Activated CD4-positive, CD25-positive, alpha-beta regulatory T cell treated with anti-CD3 and anti-CD28 coated beads, Interleukin-2, amount 50 U/mL, for 24 hours (primary cell): ENCODE results near the gene SLC4A8.

Experiments used
- ATAC-seq, 2 donors: fragments of 150-1000 bp; cut with Tn5 transposase; one replicate each; pipeline ENCODE4 v1.10.0; 2021; ENCODE audit warnings: mild to moderate bottlenecking in 1 of 2, moderate library complexity in 1 of 2

The SLC4A8 gene

DNA sequence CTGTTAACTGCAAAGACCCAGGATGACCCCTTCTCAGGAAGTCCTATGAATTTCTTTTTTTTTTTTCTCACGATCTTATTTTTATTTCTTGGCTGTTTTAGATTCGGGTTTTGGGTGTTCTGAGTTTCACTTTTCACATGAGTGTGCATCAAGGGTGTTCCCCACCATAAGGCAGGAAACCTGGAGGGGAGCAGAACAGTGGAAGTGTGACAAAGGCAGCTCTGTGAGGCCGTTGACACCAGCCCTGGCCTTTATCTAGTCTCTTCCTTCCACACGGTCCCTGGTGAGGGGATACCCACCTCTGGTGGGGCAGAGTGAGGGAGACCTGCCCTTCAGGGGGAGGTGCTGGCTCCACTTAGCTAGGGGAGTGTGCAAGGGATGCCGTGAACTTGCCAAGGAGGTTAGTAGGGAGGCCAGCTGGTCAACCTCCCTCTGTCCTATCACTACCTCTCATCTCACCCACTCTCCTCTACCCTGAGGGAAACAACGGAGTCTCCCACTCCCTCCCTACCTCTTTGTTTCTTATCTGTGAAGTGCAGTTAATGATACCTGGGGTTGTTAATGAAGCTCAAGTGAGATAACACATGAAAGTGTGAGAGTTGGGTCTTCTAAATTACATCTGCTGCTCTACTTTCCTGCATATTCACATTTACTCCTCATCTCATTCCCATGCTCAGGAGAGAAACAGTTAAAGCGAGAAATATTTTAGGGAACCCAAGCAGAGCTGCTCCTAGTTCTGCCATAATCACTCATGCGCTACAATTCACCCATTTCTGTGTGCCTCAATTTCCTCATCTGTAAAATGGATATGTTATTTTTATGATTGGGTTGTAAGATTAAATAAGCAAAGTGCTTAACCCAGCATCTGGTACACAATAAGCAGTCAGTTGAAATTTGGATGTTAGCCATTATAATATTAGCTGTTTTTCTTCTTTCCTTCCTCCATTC, 29.1 kb upstream of the SLC4A8 start:
- ATAC-seq, result peak; percentile 11 to 37

DNA sequence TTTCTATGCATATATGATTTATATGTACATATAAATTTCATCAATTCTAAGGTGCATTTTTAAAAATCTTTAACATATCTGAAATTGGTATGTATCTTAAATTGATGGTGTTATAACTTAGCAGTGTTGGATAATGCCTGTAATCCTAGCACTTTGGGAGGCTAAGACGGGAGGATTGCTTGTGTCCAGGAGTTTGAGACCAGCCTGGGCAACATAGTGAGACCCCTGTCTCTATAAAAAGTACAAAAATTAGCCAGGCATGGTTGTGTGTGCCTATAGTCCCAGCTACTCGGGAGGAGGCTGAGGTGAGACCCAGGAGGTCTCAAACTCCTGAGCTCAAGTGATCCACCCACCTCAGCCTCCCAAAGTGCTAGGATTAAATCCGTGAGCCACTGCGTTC, 27.0 kb upstream of the SLC4A8 start:
- no peak for ATAC-seq

DNA sequence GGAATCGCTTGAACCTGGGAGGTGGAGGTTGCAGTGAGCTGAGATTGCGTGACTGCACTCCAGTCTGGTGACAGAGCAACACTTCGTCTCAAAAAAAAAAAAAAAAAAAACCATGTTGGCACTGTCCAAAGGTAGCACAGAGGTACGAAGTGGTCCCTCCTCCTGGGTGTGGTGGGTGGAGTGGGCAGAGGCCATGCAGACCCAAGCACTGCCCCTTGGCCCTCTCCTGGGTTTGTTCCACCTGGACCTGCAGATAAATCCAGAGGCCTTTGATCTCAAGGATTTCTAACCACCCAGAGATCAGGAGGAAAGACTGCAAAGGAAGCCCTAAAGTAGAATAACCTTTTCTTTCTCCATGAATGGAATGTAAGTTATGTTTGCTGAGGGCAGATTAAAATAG, 24.7 kb upstream of the SLC4A8 start:
- no peak for ATAC-seq

DNA sequence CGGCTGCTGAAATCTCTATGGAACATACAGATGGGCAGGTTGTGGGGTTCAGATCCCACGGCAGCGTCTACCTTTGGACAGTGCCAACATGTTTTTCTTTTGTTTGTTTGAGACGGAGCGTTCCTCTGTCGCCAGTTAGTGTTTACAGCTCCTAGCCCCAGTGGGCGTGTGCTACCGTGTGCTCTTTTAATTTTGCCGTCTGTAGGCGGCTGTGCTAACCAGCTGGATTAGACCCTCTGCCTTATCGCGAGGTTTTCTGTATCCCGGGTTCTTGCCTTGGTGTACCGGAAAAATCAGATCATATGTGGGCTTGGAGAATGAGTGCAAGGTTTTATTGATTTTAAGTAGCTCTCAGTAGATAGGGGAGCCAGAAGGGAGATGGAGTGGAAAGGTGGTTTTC, 23.6 kb upstream of the SLC4A8 start:
- no peak for ATAC-seq

DNA sequence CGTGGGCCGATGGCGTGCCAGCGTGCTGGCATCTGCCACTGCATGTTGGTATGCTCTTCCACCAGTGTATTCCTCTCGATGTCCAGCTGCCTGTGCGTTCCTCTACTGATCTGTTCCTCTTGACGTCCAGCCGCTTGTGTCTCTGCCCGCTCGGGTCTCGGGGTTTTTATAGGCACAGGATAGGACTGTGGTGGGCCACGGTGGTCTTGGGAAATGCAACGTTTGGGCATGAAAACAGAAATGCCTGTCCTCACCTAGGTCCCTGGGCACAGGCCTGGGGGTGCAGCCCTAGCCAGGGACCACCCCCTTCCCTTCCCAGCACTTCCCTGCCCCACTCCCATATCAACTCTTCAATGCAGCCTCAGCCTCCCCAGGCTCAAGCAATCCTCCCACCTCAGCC, 23.1 kb upstream of the SLC4A8 start:
- no peak for ATAC-seq

DNA sequence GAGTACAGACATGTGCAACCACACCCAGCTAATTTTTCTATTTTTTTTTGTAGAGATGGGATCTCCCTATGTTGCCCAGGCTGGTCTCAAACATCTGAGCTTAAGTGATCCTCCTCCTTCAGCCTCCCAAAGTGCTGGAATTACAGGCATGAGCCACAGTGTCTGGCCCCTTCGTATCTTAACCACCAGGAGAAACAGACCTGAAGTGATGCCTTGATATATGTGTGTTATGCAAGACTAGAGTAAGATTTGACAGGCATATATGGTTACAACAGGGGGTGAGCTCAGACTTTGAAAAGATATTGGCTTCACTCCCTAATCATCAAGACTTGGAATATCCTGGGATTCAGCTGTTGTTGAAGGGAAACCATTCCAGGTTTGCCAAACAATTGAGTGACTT, 22.7 kb upstream of the SLC4A8 start:
- no peak for ATAC-seq

DNA sequence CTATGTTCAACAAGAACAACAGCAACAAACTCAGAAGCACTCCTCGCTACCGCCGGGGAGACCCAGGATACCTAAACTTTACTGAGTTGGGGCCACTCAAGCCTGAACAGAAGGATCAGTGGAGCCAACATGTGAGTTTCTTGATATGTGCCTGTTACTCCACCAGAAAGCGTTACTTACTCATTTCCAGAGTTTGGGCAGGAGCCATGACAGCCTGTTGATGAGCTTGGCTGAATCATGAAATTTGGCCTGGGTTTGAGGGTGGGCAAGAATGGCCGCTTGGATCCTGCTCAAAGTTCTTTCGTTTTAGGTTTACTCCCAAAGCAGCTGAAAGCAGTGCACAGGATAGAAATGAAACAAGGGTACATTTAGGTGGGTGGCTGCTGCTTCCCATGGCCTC, 21.5 kb upstream of the SLC4A8 start:
- ATAC-seq, result no peak

DNA sequence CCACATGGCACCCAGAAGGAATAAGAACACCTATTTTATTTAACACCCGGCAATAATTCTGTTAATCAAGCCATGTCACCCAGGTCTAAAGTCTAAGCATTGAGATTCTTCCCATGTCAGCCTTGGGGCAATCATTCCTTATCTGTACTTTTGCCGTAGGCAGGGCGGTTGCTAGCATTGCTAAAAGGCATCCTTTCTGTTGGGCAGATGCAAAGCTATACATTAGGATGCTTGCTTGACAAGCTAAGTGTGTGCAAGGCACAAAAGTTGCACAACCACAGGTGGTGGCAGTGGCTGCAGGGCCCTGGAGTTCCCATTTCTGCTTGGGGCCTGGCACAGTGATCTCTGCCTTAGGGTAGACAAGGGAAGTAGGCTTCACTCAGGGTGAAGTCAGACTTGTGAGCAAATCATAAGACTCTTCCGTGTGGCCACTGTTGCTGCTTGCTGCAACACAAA, 20.9 kb upstream of the SLC4A8 start:
- no peak for ATAC-seq

DNA sequence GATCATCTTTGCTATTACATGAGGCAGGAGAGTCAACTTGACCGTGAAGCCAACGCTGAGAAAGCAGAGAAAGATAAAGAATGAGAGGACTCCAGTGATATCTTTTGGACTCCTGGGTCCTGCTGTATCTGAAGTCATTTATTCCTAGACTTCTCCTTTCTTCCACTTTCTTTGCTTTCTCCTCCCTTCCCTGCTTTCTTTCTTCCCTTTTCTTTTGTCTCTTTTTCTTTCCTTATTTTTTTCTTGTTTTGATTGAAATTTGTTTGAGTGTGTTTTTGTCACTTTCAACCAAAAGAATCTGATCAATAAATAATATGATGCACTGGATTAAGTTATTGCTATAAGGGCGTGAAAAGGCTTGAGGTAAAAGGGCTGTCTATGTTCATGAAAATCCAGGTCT, 20.0 kb upstream of the SLC4A8 start:
- ATAC-seq, result no peak

DNA sequence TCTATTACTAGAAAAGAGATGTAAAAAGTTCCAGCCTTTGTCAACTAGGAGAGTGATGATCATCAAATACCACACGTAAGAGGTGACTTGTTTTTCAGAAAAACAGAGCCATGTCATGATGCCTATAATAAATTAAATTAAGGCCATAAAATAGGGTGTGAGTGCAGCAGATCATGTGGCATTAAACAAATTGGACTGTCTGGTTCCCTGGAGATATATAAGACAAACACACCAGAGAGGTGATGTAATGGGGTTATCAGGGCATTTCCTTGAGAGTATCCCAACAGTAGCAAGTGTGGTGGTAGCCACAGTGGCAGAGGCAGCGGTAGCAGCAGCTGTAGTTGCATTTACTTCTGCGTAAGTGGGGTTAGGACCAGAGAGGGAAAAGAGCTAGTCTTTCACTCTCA, 18.8 kb upstream of the SLC4A8 start:
- no peak for ATAC-seq

DNA sequence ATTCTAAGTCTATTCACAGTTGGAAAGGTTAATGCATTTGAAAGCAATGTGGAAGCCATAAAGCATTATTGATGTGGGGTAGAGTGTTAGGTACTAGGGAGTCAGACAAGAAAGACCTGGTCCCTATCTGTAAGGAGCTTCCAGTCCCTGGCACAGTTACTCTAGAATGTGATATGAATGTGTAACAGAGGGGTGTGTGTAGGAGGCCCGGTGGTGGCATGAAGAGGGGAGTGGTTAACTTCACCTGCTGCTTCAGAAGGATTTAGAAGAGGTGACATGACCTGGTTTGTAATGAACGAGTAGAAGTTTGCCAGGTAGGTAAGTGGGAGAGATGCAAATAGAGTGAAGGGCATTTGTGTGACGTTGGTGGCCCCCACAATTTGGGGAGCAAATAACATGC, 18.3 kb upstream of the SLC4A8 start:
- no peak for ATAC-seq

DNA sequence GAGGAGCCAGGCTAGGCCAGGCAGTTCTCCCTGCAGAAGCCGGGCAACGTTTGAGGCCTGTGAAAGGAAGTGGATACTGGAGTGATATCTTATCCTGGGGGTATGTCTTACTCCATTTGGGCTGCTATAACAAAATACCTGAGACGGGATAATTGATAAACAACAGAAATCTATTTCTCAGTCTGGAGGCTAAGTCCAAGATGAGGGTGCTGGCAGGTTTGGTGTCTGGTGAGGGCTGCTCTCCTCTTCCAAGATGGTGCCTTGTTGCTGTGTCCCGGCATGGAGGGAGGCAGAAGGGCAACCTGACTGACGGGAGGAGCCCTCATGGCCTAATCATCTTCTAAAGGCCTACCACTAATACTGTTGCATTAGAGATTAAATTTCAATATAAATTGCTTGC, 17.8 kb upstream of the SLC4A8 start:
- ATAC-seq, result no peak

DNA sequence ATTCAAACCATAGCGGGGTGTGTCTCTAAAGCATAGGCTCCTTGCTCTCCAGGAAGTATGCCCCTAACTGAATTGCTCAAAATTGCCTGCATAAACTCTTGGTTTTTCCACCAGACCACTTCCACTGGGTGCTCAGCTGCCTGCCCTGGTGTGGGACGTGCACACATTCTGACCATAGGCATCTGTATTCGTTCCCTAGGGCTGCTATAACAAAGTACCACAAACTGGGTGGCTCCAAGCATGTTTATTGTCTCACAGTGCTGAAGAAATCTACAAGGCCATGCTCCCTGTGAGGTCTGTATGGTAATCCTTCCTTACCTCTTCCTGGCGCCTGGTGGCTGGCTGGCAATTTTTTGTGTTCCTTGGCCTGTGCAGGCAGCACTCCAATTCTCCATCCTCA, 17.0 kb upstream of the SLC4A8 start:
- no peak for ATAC-seq

DNA sequence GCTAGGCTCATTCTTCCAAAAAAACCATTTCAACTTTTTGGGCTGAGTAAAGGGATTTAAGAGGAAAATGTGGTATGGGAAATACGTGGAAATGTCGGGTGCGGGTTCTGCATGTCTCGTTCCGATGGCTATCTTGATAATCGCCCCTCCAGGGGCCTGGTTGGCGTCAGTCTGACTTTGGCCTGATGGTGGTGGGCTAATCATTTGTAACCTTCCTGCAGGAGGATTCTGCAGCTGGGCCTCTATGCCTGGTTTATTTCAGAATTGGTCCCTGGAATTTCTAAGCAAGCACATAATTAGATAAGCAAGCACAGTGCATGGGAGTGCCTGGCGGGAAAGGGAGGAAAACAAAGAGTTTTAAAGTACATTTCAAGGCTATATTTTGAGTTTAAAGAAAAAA, 14.8 kb upstream of the SLC4A8 start:
- no peak for ATAC-seq

DNA sequence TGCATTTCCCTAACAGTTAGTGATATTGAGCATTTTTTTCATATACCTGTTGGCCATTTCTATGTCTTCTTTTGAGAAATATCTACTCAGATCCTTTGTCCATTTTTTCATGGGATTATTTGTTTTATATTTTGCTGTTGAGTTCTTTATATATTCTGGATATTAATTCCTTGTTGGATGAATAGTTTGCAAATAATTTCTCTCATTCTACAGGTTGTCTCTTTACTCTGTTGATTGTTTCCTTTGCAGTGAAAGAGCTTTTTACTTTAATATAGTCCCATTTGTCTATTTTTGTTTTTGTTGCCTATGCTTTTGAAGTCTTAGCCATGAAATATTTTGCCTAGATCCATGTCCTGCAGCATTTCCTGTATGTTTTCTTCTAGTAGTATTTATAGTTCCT, 11.5 kb upstream of the SLC4A8 start:
- no peak for ATAC-seq

DNA sequence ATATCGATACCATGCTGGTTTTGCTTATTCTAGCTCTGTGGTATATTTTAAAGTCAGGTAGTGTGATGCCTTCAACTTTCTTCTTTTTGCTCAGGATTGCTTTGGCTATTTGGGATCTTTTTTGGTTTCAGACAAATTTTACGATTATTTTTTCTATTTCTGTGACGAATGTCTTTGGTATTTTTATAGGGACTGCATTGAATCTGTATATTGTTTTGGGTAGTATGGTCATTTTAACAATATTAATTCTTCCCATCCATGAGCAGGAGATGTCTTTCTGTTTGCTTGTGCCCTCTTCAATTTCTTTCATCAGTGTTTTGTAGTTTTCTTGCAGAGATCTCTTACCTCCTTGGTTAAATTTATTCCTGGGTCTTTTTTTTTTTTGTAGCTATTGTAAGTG, 10.8 kb upstream of the SLC4A8 start:
- no peak for ATAC-seq

DNA sequence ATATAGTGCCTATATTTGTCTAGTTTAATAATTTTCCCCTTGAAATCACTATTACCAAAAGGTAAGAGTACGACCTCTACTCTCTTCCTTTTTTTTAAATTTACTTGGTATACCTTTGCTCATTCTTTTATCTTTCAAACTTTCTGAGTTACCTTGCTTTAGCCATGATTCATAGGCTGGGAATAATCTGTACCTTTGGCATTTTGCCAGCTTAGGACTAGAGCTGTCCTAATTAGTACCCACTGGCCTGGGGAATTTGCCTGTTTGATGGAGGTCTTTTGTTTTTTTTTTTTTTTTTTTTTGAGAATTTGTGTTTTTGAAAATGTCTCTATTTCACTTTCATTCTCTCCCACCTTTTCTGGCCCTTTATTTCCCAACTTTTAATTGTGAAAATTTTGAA, 8.7 kb upstream of the SLC4A8 start:
- no peak for ATAC-seq

DNA sequence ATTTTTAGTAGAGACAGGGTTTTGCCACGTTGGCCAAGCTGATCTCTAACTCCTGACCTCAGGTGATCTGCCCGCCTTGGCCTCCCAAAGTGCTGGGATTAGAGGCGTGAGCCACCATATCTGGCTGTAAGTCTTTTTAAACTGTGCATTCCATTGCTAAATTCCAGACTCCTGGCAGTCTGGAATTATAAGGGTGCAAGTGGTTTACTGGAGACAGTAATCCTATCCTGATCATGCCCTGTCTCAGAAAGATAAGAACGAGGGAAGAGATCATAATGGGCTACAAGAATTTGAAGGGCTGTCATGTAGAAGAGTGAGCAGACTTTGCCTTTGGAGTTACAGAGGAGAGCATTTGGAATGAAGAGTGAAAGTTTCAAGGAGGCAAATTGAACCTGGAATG, 6.8 kb upstream of the SLC4A8 start:
- no peak for ATAC-seq

DNA sequence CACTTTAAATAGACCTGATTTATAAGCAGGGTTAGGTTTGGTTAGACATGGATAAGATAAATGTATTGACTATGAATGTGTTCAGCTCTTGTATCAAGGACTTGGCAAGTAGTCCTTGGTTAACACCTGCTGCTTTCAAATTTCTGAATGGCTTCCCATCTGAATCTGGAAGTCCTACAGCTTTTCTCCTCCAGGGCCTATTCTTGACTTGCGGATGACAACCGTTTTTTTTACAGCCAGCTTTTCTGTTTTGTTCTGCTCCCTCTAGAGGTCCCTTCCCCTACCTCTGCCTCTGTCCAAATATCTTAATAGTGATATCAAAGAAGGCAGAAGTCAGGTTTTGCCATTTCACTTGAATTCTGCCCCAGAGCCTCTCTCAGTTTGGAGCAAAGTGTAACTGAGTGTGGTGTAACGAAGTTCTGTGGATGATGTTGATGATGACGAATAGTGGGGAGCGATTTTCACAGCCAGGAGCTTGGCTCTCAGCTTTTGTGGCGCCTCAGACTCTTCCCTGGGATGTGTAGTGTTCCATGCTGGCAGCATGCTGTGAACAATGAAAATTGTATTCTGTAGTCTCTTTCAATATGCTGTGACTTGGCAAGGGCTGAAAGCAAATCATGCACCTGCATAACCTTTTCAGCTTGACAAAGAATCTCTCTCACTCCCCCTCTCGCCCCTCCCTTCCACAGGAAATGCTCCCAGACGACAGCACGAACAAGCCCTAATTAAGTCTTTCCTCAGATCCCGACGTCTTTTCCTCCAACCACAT, 5.0 kb upstream of the SLC4A8 start:
- ATAC-seq, result no peak

DNA sequence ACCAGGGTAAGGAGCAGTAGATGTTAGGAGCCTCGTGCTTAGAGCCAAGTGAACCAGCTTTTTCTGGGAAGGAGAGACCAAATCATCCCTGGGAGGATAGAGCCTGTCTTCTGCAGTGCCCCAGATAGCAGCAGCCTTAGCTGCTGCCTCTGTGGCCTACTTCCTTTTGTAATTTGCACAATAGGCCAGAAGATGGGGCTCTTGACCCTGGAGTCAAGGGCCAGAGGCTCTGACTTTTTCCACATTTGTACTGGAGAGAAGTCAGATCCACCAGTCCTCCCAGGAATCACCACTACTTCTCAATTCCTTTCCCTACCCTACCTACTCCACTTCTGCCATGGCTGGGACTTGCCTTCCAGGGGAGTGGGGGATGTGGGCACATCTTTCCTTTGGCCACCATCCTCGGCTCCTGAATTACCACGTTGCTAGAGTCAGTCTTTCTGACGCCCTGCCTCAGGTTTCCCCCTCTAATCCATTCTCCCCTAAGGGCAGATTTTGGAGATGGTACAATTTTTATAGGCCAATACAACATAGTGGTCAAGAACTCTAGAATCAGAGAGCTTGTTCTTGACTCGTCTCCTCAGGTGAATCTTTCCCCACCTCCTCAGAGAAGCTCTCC, 3.3 kb upstream of the SLC4A8 start:
- ATAC-seq, result no peak

DNA sequence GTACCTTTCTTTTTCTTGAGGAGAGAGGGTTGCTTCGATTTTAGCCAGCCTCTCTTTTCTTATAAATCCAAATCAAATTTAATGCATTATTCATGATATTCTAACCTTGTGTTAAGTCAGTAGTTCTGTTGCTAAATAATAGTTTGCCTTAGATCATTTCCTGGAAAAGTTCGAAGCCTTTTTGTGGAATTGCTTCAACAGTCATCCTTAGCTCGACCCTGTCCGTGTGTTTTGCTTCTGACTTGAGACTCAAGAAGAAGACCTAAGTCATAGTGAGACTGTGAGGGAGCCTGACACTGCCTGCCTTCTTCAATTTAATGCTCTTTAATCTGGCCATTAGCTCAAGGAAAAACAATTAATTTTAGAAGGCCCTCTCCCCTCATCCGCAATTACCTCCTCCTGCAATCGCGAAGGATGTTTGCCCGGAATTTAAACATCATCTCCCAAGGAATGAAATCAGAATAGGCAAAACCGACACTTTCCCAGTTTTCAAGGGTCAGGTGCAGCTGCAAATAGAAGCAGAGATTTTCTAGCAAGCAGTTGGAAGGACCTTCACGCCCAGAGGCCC, 453 bp upstream of the SLC4A8 start:
- ATAC-seq, result no peak

DNA sequence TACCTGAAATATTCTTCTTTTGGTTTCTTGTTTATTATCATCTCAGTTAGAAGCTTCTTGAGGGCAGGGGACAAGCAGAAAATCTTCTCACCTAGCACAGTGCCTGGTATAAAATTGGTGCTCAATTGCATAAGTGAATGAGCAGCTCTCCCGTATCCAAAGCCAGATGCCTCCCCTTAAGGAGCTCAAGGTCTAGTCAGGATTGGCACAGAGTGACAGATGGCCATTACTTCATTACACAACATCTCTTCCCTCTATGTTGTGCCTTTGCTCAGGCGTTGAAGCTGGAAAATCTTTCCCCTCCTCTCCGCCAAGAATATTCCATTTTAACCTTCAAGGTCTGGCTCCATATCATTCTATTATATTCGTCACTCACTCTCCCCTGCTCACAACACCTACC, 3.6 kb downstream of the SLC4A8 start:
- ATAC-seq, result no peak

DNA sequence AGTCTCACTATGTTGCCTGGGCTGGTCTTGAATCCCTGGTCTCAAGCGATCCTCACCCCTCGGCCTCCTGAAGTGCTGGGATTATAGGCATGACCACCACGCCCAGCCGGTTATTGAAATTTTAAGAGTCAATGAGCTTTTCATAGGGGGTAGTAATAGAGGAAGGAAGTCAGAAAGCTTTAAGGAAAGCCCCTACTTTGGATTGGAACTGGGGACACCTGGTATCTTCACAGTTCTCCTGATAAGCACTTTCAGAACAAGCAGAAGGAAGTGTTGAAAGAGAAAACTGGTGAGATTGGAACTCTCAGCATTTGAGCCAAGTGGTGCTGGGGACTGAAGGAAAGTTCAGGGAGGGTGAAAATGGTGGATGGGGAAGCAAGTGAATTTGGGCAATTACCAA, 5.1 kb downstream of the SLC4A8 start:
- no peak for ATAC-seq
